K562 (cell line): Measurements from ENCODE around the gene COMMD1. TPM values are rescaled to one million over a fixed set of nuclear protein-coding genes. Genes with fewer than 3 reads are reported as not detected.

ENCODE experiments used
- ATAC-seq: fragments of 200-7000 bp; cut with Tn5 transposase; 3 replicates; pipeline ENCODE4 v1.9.1; 2020; ENCODE audit warnings: moderate library complexity
- BruUV-seq: library from RNA; stranded (reverse); fragments of 400-500 nt; replicated peaks from 2 replicates; lab custom pipeline; 2021; lab: Mats Ljungman, UMichigan
- CTCF ChIA-PET: fragments of 300-600 bp; formaldehyde crosslinking; extraction: SDS; loops from one replicate; lab custom pipeline; 2021; ENCODE audit warnings: low intra/inter-chr PET ratio; lab: Yijun Ruan, JAX
- POLR2A ChIA-PET: fragments of 300-600, 350-650 bp; sonication (Branson Sonifier 250); formaldehyde crosslinking; extraction: SDS; loops from one replicate; lab custom pipeline; 2021; ENCODE audit warnings: antibody characterized with exemption, inconsistent platforms; lab: Yijun Ruan, JAX
- DNase-seq, 4 experiments: peaks; one replicate each; pipeline versions ENCODE4 v3.0.0 to v3.0.0-alpha.2; 2011 to 2018; ENCODE audit warnings: low spot score in 3 of 4, mixed read lengths in 3 of 4; ENCODE audit errors: extremely low read depth in 1 of 4
- FAIRE-seq: peaks from 2 replicates; lab custom pipeline; 2011; peaks lifted over from hg19 to GRCh38; lab: Jason Lieb, UNC
- H2AFZ ChIP-seq: 2 replicates; pipeline ENCODE4 v1.6.0; 2011; ENCODE audit warnings: low read depth, low read length, control low read depth, inconsistent platforms
- H3K27ac ChIP-seq: fragments of 200-600 bp; 3 replicates; pipeline ENCODE4 v1.8.0; 2011; ENCODE audit warnings: low read depth, mild to moderate bottlenecking, control low read depth, inconsistent platforms, low read length, moderate library complexity, mixed read lengths; ENCODE audit errors: extremely low read depth
- H3K27me3 ChIP-seq, 2 experiments: fragments of 300-600 bp in 1 of 2; 2 replicates in 1 of 2; 3 replicates in 1 of 2; pipeline versions ENCODE4 v1.6.0 to v1.8.0; 2011; ENCODE audit warnings: inconsistent platforms in 2 of 2, low read length in 2 of 2, mild to moderate bottlenecking in 1 of 2, mixed read lengths in 1 of 2, moderate library complexity in 1 of 2; ENCODE audit not compliant: control insufficient read depth in 2 of 2, insufficient read depth in 2 of 2
- H3K36me3 ChIP-seq: fragments of 300-600 bp; 3 replicates; pipeline ENCODE4 v1.8.0; 2011; ENCODE audit warnings: mild to moderate bottlenecking, low read length, inconsistent platforms; ENCODE audit not compliant: control insufficient read depth, insufficient read depth
- H3K4me1 ChIP-seq, 2 experiments: fragments of 200-600 bp in 1 of 2; replicated peaks in 1 of 2; 2 replicates in 1 of 2; 3 replicates in 1 of 2; pipeline versions ENCODE4 v1.5.1 to v1.8.0; 2011; ENCODE audit warnings: inconsistent platforms in 2 of 2, low read length in 2 of 2, mild to moderate bottlenecking in 1 of 2, mixed read lengths in 1 of 2, moderate library complexity in 1 of 2; ENCODE audit not compliant: control insufficient read depth in 2 of 2, insufficient read depth in 2 of 2
- H3K4me2 ChIP-seq: 2 replicates; pipeline ENCODE4 v1.6.1; 2011; ENCODE audit warnings: low read length, control low read depth, inconsistent platforms, mixed read lengths; ENCODE audit not compliant: insufficient read depth
- H3K4me3 ChIP-seq: fragments of 200-600 bp; sonication (generic), shearing (Covaris generic); 2 replicates; pipeline ENCODE4 v1.5.1; 2016; ENCODE audit warnings: control low read depth, inconsistent platforms
- H3K79me2 ChIP-seq: fragments of 200-600 bp; 3 replicates; pipeline ENCODE4 v1.8.0; 2011; ENCODE audit warnings: low read length, inconsistent platforms; ENCODE audit not compliant: control insufficient read depth, insufficient read depth
- H3K9ac ChIP-seq, 2 experiments: 2 replicates each; pipeline versions ENCODE4 v1.6.0 to v1.6.1; 2011; ENCODE audit warnings: low read depth in 2 of 2, low read length in 2 of 2, control low read depth in 1 of 2, inconsistent platforms in 1 of 2, mild to moderate bottlenecking in 1 of 2, mixed read lengths in 1 of 2; ENCODE audit not compliant: insufficient read depth in 1 of 2
- H3K9me1 ChIP-seq: one replicate; pipeline ENCODE4 v1.6.0; 2011; ENCODE audit warnings: inconsistent platforms, mild to moderate bottlenecking, low read length, moderate library complexity; ENCODE audit not compliant: control insufficient read depth, insufficient read depth
- H3K9me3 ChIP-seq: replicated peaks from 2 replicates; pipeline ENCODE4 v1.5.1; 2011; ENCODE audit warnings: low read depth, low read length, inconsistent platforms; ENCODE audit not compliant: control insufficient read depth, insufficient read depth
- H4K20me1 ChIP-seq: replicated peaks from 2 replicates; pipeline ENCODE4 v1.6.1; 2011; ENCODE audit warnings: low read length, inconsistent platforms, mixed read lengths; ENCODE audit not compliant: control insufficient read depth, insufficient read depth
- BMI1 ChIP-seq: fragments of 150-350 bp; IDR thresholded peaks from 2 replicates; pipeline ENCODE4 v1.6.1; 2014; ENCODE audit warnings: low read length
- CREM ChIP-seq: IDR thresholded peaks from 2 replicates; pipeline ENCODE4 v1.6.1; 2014; ENCODE audit warnings: antibody characterized with exemption, low read depth
- DACH1 ChIP-seq: fragments of 450-650 bp; IDR thresholded peaks from 2 replicates; pipeline ENCODE4 v1.6.1; 2018; ENCODE audit not compliant: partially characterized antibody
- DEAF1 ChIP-seq: fragments of 450-650 bp; formaldehyde crosslinking; IDR thresholded peaks from 2 replicates; pipeline ENCODE4 v1.4.0; 2020; ENCODE audit warnings: mild to moderate bottlenecking, moderate library complexity
- EHMT2 ChIP-seq: fragments of 450-650 bp; IDR thresholded peaks from 2 replicates; pipeline ENCODE4 v1.6.1; 2018; ENCODE audit warnings: antibody characterized with exemption
- GTF2E2 ChIP-seq: fragments of 200-800 bp; sonication (Bioruptor generic); IDR thresholded peaks from 2 replicates; pipeline ENCODE4 v1.6.1; 2016; ENCODE audit warnings: missing genetic modification characterization, missing compliant biosample characterization
- MAZ ChIP-seq, 2 experiments: fragments of 450-650 bp in 1 of 2; sonication (generic) in 1 of 2; formaldehyde crosslinking; IDR thresholded peaks in 1 of 2; conservative IDR thresholded peaks in 1 of 2; 2 replicates each; pipeline versions ENCODE4 v1.4.0 to v1.5.0; 2020; ENCODE audit warnings: mild to moderate bottlenecking in 1 of 2, missing genetic modification reagents in 1 of 2
- MBD2 ChIP-seq: sonication (generic); IDR thresholded peaks from 2 replicates; pipeline ENCODE4 v1.6.1; 2016; ENCODE audit warnings: low read depth, borderline replicate concordance
- NONO ChIP-seq, 2 experiments: fragments of 200-400 bp in 1 of 2; fragments of 450-650 bp in 1 of 2; formaldehyde crosslinking in 1 of 2; IDR thresholded peaks; 2 replicates each; pipeline ENCODE4 v1.6.1; 2017; ENCODE audit warnings: low read depth in 2 of 2, mild to moderate bottlenecking in 2 of 2, moderate library complexity in 2 of 2, low read length in 1 of 2
- NR2F6 ChIP-seq: fragments of 450-650 bp; formaldehyde crosslinking; IDR thresholded peaks from 2 replicates; pipeline ENCODE4 v1.4.0; 2020; ENCODE audit warnings: mild to moderate bottlenecking
- POLR3G ChIP-seq: IDR thresholded peaks from 2 replicates; pipeline ENCODE4 v1.6.1; 2011; ENCODE audit not compliant: insufficient read length, insufficient replicate concordance; ENCODE audit errors: extremely low read depth
- SMARCA4 ChIP-seq: fragments of 450-650 bp; IDR thresholded peaks from 2 replicates; pipeline ENCODE4 v1.6.1; 2016
- SRF ChIP-seq, 2 experiments: fragments of 250-450, 450-650 bp in 1 of 2; sonication (Bioruptor Pico) in 1 of 2; sonication (generic) in 1 of 2; formaldehyde crosslinking; IDR thresholded peaks; 2 replicates each; pipeline versions ENCODE4 v1.5.0 to v1.5.1; 2020 to 2022; ENCODE audit warnings: mild to moderate bottlenecking in 1 of 2, missing genetic modification reagents in 1 of 2
- STAG1 ChIP-seq: sonication (generic); formaldehyde crosslinking; IDR thresholded peaks from 2 replicates; pipeline ENCODE4 v1.5.0; 2020; ENCODE audit warnings: missing genetic modification reagents, borderline replicate concordance
- TSC22D4 ChIP-seq: fragments of 450-650 bp; IDR thresholded peaks from 2 replicates; pipeline ENCODE4 v1.6.1; 2016; ENCODE audit warnings: missing genetic modification characterization, missing biosample characterization, control low read depth
- ZBTB7A ChIP-seq: IDR thresholded peaks from 2 replicates; pipeline ENCODE4 v1.6.1; 2011; ENCODE audit warnings: low read depth, mild to moderate bottlenecking, low read length, moderate library complexity, borderline replicate concordance; ENCODE audit not compliant: control insufficient read depth
- ZNF76 ChIP-seq: fragments of 250-450 bp; sonication (Bioruptor Pico); IDR thresholded peaks from 2 replicates; pipeline ENCODE4 v1.4.0; 2020; ENCODE audit warnings: mild to moderate bottlenecking, moderate library complexity, borderline replicate concordance
- WGBS: fragments of 100-300 bp; shearing (Covaris generic); methylation state at CpG from one replicate; pipeline ENCODE4 v1.1.6; 2016; ENCODE audit warnings: low coverage, mixed read lengths; ENCODE audit not compliant: insufficient coverage; ENCODE audit errors: missing lambda C conversion rate; 5-methylcytosine and 5-hydroxymethylcytosine counted together
- in situ Hi-C: fragments of 300-500 bp; cut with MboI; formaldehyde crosslinking; loops from 4 replicates; pipeline ENCODE4 v1.15.0; 2018; ENCODE audit warnings: inconsistent platforms, mixed read lengths
- intact Hi-C: fragments of 100-400 bp; cut with micrococcal nuclease; formaldehyde crosslinking; loops from 2 replicates; pipeline ENCODE4 v1.14.2; 2022
- polyA plus RNA-seq, 8 experiments: library from polyadenylated mRNA; depleted of rRNA in 4 of 8; stranded (reverse) in 5 of 8; unstranded in 3 of 8; fragments of >200 nt; fragmentation: Nextera tagmentation in 2 of 8; fragmentation: Illumina TruSeq in 1 of 8; extraction: Ambion mirVana in 2 of 8; extraction: Trizol in 1 of 8; gene quantifications; 2 replicates each; pipeline versions ENCODE4 v1.2.1 to v1.2.3, GENCODE V29; 2011 to 2014; ENCODE audit warnings: inconsistent platforms in 1 of 8, missing spikeins in 1 of 8
- total RNA-seq, 7 experiments: library from RNA; depleted of rRNA in 6 of 7; stranded (reverse); fragments of >200 nt in 6 of 7; fragmentation: Illumina TruSeq in 2 of 7; extraction: Trizol in 2 of 7; gene quantifications; 2 replicates each; pipeline versions ENCODE4 v1.2.1 to v1.2.3, GENCODE V29; 2011 to 2021; ENCODE audit warnings: low replicate concordance in 1 of 7

COMMD1 gene
- total and polyA plus RNA-seq, 9 of the 15 experiments (the other 6 are each of a cell fraction or from before 2014, with no cell fraction given), result 14.4 to 77.0 (median 21.4) TPM

DNA sequence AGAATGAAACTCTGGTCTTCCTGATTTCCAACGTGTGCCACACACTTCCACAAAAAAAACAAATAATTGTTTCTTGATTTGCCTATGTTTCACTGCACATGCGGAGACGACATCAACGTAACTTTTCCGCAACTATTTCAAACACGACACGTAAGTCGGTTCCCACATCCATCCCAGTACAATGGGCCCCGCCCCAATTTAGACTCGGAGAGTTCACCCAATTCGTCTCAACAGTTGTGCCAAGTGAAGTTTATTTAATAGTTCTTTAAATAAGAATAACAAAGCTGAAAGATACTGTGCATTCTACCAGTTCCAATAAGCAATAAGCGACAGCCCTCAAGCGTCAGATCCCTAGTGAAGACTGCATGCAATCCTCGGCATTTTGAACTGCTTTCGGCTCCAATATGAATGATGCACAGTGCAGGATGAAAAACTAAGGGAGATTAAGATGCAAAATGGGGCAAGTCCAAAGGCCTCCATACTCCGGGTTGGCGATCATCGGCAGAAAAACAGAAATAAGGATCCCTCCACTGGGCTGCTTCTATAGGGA is 17.7 kb upstream of the COMMD1 start (continued):
- TF ChIP-seq MAZ (CRISPR knock-in tag; conservative IDR thresholded peaks at IDR 0.05 in 1 of 2, IDR thresholded peaks at IDR 0.05 in 1 of 2) (no peak), STAG1 (CRISPR knock-in tag) (no peak), TSC22D4 (tag) (no peak), CREM (0 out of 2 replicates have a peak, but pooled peaks have one; percentile 0)

- in situ Hi-C loops (no loop called here), intact Hi-C loops (loop anchor here (2.0 kb wide), 1 partner anchor 350 kb away; the partner anchor contains the start of gene XPO1)
- TSS peak; percentile 78 for BruUV-seq
- FAIRE-seq (peak; percentile 70), DNase-seq (peak; percentile 73 to 92 (median 79)), ATAC-seq (peak; percentile 77)
- Histone ChIP-seq H3K36me3 (peaks cover 41% of the 10 kb centered on the region), H3K79me2 (peaks cover 55% of the 10 kb centered on the region), H2AFZ (peak within 1 kb of the TSS; percentile 94), H3K27me3 (no peaks in the 10 kb centered on the region), H3K9me3 (no peaks in the 10 kb centered on the region), H3K4me3 (peak within 1 kb of the TSS; percentile 78), H3K9ac (peak within 1 kb of the TSS; percentile 93 to 100), H4K20me1 (peaks cover 19% of the 10 kb centered on the region), H3K9me1 (no peaks in the 10 kb centered on the region), H3K4me2 (peak within 1 kb of the TSS; percentile 91), H3K27ac (peak within 1 kb of the TSS; percentile 87), H3K4me1 (peaks cover 2 to 21% of the 10 kb centered on the region in 2 experiments; a peak in 4 of 5 replicates)
- ChIA-PET POLR2A (no interaction called here), CTCF (no interaction called here)
- WGBS, result 1% methylated on average over 59 of the region's 74 CpGs
- TF ChIP-seq POLR3G (no peak), MBD2 (peak; percentile 79), DEAF1 (CRISPR knock-in tag) (no peak), NR2F6 (CRISPR knock-in tag) (peak; percentile 76; the same call in 1 of the 2 replicates), EHMT2 (peak; percentile 53; the same call in 1 of the 2 replicates), DACH1 (peak; percentile 96), SRF (CRISPR knock-in tag; IDR thresholded peaks at IDR 0.05) (peak in 1 of 2 experiments; percentile 52; a peak in 1 of 4 replicates), SMARCA4 (peak; percentile 21; the same call in 1 of the 2 replicates), GTF2E2 (peak; percentile 91), ZNF76 (CRISPR knock-in tag) (peak; percentile 75; the same call in 1 of the 2 replicates), ZBTB7A (peak; percentile 62; the same call in 1 of the 2 replicates), NONO (IDR thresholded peaks at IDR 0.05; ENCODE audit: low read depth in 2 of 2, low read length in 1 of 2) (peak; percentile 74; a peak in 3 of 4 replicates), BMI1 (no peak)
These were observed 17.0 kb upstream of the COMMD1 start, which contains the start of gene CCT4 for GRCh38 chr2:61888267-61889055. Gene CCT4, minus strand, starts transcription at chr2:61888656. Its CDS starts 149 bp downstream, at chr2:61888507.
